Mucosa of rectum (tissue), 2 donors: ENCODE data around the gene ASTN2.

Experiments
- H3K27ac ChIP-seq, 2 donors: one replicate each; pipeline ENCODE4 v1.7.0; 2013; ENCODE audit warnings: inconsistent platforms in 2 of 2, low read depth in 2 of 2, low read length in 2 of 2
- H3K27me3 ChIP-seq, 2 donors: one replicate each; pipeline ENCODE4 v1.7.0; 2013; ENCODE audit warnings: low read length in 2 of 2; ENCODE audit not compliant: control insufficient read depth in 2 of 2, insufficient read depth in 2 of 2
- H3K36me3 ChIP-seq, 2 donors: one replicate each; pipeline ENCODE4 v1.7.0; 2013; ENCODE audit warnings: low read length in 2 of 2; ENCODE audit not compliant: control insufficient read depth in 2 of 2, insufficient read depth in 2 of 2
- H3K4me1 ChIP-seq, 2 donors: one replicate each; pipeline ENCODE4 v1.7.0; 2013; ENCODE audit warnings: low read length in 2 of 2, mild to moderate bottlenecking in 1 of 2; ENCODE audit not compliant: control insufficient read depth in 2 of 2, insufficient read depth in 2 of 2
- H3K4me3 ChIP-seq, 2 donors: one replicate each; pipeline ENCODE4 v1.7.0; 2013; ENCODE audit warnings: low read length in 2 of 2
- H3K9ac ChIP-seq, 2 donors: one replicate each; pipeline ENCODE4 v1.7.0; 2013; ENCODE audit warnings: low read length in 2 of 2, low read depth in 1 of 2, mild to moderate bottlenecking in 1 of 2
- H3K9me3 ChIP-seq, 2 donors: one replicate each; pipeline ENCODE4 v1.7.0; 2013; ENCODE audit warnings: low read length in 2 of 2; ENCODE audit not compliant: control insufficient read depth in 2 of 2
- donor health status: healthy.
- donor health status: Normal muscosa, but diverticular disease.

Gene ASTN2

DNA sequence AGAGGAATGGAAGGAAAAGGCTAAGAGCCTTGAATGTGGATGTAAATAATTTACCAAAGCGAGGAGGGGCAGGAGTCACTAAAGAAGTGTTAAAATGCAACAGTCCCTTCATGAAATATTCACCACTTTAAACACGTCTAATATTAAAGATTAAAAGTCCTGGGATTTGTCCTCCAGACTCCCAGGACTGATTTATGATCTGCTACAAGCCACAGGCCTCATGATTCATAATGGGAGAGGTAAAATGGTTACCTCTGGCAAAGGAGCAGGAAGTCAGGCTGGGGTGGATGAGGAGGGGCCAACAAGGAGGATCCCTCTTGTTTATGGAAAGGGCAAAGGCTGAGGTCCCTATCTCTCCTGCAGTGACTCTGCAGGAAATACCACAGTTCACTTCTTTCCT is 435.4 kb downstream of the ASTN2 start:
- Histone ChIP-seq H3K27ac (no peak overlapping the region), H3K27me3 (no peaks in the 10 kb centered on the region)

DNA sequence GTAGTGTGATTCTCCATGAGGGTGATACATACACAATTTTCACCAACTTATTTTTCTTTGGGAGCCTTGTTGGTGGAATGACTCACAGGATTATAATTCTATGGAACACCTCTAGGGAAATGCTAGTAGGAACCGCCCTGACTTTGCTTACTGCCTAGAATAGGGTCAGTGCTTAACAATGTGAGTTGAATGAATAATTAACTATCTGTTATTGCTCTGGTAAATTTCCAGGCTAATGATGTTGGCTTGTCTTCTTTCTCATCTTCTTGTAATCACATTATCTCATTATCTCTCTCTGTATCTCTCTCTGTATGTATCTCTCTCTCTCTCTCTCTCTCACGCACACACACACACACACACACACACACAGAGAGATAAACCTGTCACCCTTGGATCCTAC is 436.7 kb downstream of the ASTN2 start:
- Histone ChIP-seq H3K27ac (no peak overlapping the region), H3K4me1 (no peaks in the 10 kb centered on the region), H3K9ac (no peak overlapping the region), H3K27me3 (no peaks in the 10 kb centered on the region), H3K9me3 (no peaks in the 10 kb centered on the region), H3K36me3 (no peaks in the 10 kb centered on the region), H3K4me3 (no peak overlapping the region)

More for the DNA sequence above, 435.4 kb downstream of the ASTN2 start:
- Histone ChIP-seq H3K9ac (no peak overlapping the region), H3K9me3 (no peaks in the 10 kb centered on the region), H3K36me3 (no peaks in the 10 kb centered on the region), H3K4me3 (no peak overlapping the region), H3K4me1 (no peaks in the 10 kb centered on the region)

DNA sequence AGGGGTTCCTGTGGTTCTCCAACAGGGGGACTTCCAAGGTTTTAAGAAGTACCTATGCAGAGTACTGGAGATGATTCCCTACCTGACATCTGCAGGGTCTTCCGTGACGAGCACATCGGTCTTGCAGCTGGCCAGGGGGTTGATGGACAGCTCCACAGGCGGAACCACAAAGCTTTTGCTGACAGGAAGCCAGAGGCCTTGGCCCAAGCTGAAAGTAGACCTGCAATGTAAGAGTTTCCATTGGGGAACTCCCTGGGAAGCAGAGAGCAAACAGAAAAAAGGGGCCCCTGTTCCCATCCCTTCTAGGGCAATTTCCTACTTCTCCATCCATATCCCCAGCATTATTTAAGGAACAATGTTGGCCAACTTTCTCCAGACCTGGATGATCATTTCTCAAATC is 439.7 kb downstream of the ASTN2 start:
- no peaks in the 10 kb centered on the region for H3K4me1 ChIP-seq
- H3K9ac ChIP-seq: no peak overlapping the region
- H3K9me3 ChIP-seq: no peaks in the 10 kb centered on the region
- H3K27me3 ChIP-seq: no peaks in the 10 kb centered on the region
- H3K4me3 ChIP-seq: no peak overlapping the region
- no peaks in the 10 kb centered on the region for H3K36me3 ChIP-seq
- no peak overlapping the region for H3K27ac ChIP-seq

DNA sequence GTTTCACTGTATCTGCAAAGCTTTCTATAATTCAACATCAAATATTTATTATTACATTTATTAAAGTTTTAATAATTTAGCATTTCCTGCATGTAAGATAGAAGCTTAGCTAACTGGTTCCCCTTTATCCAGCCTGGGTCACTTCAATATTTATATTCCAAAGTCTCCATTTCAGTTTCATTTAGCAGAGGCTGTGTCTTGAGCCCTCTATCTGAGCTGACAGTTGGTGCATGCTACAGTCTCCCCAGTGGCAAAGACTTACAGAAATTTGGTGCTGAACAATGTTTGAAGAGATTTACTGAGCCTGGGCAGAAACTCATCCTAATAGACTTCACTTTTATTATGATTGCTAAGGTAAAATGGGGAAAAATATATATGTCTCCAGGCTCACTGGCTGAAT is 448.7 kb downstream of the ASTN2 start:
- no peaks in the 10 kb centered on the region for H3K4me1 ChIP-seq
- no peak overlapping the region for H3K9ac ChIP-seq
- no peaks in the 10 kb centered on the region for H3K27me3 ChIP-seq
- H3K27ac ChIP-seq: no peak overlapping the region
- no peaks in the 10 kb centered on the region for H3K36me3 ChIP-seq
- no peak overlapping the region for H3K4me3 ChIP-seq
- no peaks in the 10 kb centered on the region for H3K9me3 ChIP-seq

DNA sequence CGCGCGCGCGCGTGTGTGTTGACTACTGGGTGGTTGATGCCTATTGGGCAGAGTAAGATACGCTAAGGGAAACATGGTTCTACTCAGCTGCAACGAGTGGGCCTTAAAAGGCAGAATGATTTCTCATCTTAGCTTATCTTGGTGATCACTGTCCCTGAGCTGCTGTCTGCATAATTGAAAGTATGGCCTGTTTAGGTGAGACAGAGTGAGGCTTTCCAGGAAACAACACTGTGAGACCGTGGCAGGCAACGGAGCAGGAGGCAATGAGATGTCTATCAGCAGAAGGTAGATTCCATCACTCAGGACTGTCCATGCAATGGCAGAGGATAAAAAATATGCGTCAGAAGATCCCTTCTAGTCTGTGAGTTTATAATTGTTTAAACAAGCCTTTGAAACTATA is 450.6 kb downstream of the ASTN2 start:
- Histone ChIP-seq H3K27me3 (no peaks in the 10 kb centered on the region), H3K4me3 (no peak overlapping the region), H3K36me3 (no peaks in the 10 kb centered on the region), H3K9ac (no peak overlapping the region), H3K4me1 (no peaks in the 10 kb centered on the region), H3K9me3 (no peaks in the 10 kb centered on the region), H3K27ac (no peak overlapping the region)

- Histone ChIP-seq H3K27me3 (no peaks in the 10 kb centered on the region), H3K36me3 (no peaks in the 10 kb centered on the region), H3K27ac (no peak overlapping the region), H3K9ac (no peak overlapping the region), H3K4me1 (no peaks in the 10 kb centered on the region), H3K9me3 (no peaks in the 10 kb centered on the region), H3K4me3 (no peak overlapping the region)
Observed at GRCh38 chr9:116959809-116960208, 455.0 kb downstream of the ASTN2 start.

GRCh38 chr9:116958881-116959280 is 456.0 kb downstream of the ASTN2 start:
- H3K27me3 ChIP-seq: no peaks in the 10 kb centered on the region
- H3K36me3 ChIP-seq: no peaks in the 10 kb centered on the region
- no peaks in the 10 kb centered on the region for H3K9me3 ChIP-seq
- no peak overlapping the region for H3K9ac ChIP-seq
- H3K4me1 ChIP-seq: no peaks in the 10 kb centered on the region
- H3K4me3 ChIP-seq: no peak overlapping the region
- no peak overlapping the region for H3K27ac ChIP-seq

- Histone ChIP-seq H3K27me3 (no peaks in the 10 kb centered on the region), H3K27ac (no peak overlapping the region), H3K36me3 (no peaks in the 10 kb centered on the region)
Observed at GRCh38 chr9:116954731-116955130, 460.1 kb downstream of the ASTN2 start.

DNA sequence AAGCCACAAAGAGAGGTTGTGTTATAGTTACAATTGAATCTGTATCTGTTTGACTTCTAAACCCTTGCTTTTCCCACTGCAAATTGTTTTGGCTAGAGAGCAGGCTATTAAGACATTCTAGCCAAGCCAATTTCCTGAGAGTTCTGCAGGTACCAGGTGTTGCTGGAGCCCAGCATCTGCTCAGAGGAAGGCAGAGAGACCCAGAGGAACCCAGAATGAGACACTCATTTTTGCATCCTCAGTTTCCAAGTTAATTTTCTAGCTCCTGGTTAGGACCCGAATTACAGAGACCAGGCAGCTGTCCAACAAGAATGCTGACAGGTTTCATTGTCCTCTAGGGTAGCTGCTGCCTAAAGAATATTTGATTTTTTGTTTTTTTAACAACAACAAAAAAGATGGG is 461.6 kb downstream of the ASTN2 start:
- H3K9me3 ChIP-seq: no peaks in the 10 kb centered on the region
- H3K4me3 ChIP-seq: no peak overlapping the region
- H3K27ac ChIP-seq: no peak overlapping the region
- H3K36me3 ChIP-seq: no peaks in the 10 kb centered on the region
- no peaks in the 10 kb centered on the region for H3K4me1 ChIP-seq
- H3K9ac ChIP-seq: no peak overlapping the region
- no peaks in the 10 kb centered on the region for H3K27me3 ChIP-seq

More at GRCh38 chr9:116954731-116955130, 460.1 kb downstream of the ASTN2 start:
- no peak overlapping the region for H3K4me3 ChIP-seq
- H3K9me3 ChIP-seq: no peaks in the 10 kb centered on the region
- no peak overlapping the region for H3K9ac ChIP-seq
- H3K4me1 ChIP-seq: no peaks in the 10 kb centered on the region

- H3K4me3 ChIP-seq: no peak overlapping the region
- no peaks in the 10 kb centered on the region for H3K36me3 ChIP-seq
- H3K4me1 ChIP-seq: no peaks in the 10 kb centered on the region
- no peak overlapping the region for H3K27ac ChIP-seq
- no peaks in the 10 kb centered on the region for H3K9me3 ChIP-seq
- no peak overlapping the region for H3K9ac ChIP-seq
- H3K27me3 ChIP-seq: no peaks in the 10 kb centered on the region
Observed at GRCh38 chr9:116952436-116952810, 462.4 kb downstream of the ASTN2 start.
